H7 (cell line): ENCODE data around the gene FUOM. TPM values are rescaled to one million over a fixed set of nuclear protein-coding genes. Genes with fewer than 3 reads are reported as not detected.

Experiments used
- DNase-seq: peaks from one replicate; pipeline ENCODE4 v3.0.0; 2012
- H3K27me3 ChIP-seq: 2 replicates; pipeline ENCODE4 v1.6.0; 2011; ENCODE audit warnings: mild to moderate bottlenecking, low read length; ENCODE audit not compliant: control insufficient read depth, insufficient read depth
- H3K36me3 ChIP-seq: replicated peaks from 2 replicates; pipeline ENCODE4 v1.5.1; 2011; ENCODE audit warnings: low read length; ENCODE audit not compliant: control insufficient read depth, insufficient read depth
- H3K4me3 ChIP-seq: 2 replicates; pipeline ENCODE4 v1.5.1; 2011; ENCODE audit warnings: low read depth, mild to moderate bottlenecking, control low read depth, low read length, moderate library complexity; ENCODE audit not compliant: insufficient read depth
- total RNA-seq: library from RNA; depleted of rRNA; stranded (reverse); fragments of >200 nt; shearing (Covaris generic); gene quantifications from 2 replicates; pipeline ENCODE4 v1.2.3, GENCODE V29; 2014

FUOM gene
- total RNA-seq, 1 experiment from 2014 or later: 50.5 TPM

DNA sequence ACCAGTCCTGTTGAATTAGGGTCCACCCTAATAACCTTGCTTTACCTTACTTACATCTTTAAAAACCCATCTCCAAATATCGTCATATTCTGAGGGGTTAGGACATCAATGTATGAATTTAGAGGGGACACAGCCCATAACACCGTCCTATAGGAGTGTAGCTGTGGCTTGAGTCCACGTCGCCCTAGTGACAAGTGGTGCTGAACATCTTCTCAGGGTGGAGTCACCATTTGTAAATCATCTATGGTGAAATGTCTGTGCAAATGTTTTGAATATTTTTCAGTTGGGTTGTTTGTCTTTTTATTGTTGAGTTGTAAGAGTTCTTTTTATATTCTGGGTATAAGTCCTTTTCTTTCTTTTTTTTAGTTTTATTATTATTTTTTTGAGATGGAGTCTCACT, 15.8 kb downstream of the FUOM start:
- peaks cover 7% of the 10 kb centered on the region for H3K27me3 ChIP-seq
- no peaks in the 10 kb centered on the region for H3K36me3 ChIP-seq

DNA sequence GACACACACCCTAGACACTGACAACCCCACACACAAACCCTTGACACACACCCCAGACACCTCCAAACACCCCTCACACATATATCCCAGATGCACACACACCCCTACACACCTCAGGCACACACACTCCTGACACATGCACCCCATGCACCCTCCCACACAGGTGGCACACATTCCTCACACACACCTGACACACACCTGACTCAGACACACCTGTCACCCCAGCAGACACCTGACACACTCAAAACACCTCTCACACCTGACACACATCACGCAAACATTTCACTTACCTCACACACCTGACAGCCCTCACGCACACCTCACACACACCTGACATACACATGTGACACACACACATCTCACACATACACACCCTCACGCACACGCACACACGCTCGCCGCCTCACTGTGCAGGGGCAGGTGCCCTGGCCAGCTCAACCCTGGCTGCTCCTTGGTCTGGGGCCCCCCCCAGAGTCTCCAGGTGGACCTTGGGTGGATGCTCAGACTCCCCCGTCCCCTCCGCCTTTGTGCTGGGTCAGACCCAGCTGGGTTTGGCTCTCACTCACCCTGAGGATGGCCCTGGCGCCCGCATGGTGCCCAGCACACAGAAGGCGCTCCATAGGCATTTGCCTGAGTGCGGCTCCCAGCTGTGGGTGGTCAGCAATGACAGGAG, 18.0 kb downstream of the FUOM start:
- DNase-seq: peak; percentile 54
- Histone ChIP-seq H3K4me3 (no peak overlapping the region), H3K27me3 (peaks cover 28% of the 10 kb centered on the region), H3K36me3 (no peaks in the 10 kb centered on the region)

More for the DNA sequence above, 15.8 kb downstream of the FUOM start:
- DNase-seq: no peak
- no peak overlapping the region for H3K4me3 ChIP-seq

DNA sequence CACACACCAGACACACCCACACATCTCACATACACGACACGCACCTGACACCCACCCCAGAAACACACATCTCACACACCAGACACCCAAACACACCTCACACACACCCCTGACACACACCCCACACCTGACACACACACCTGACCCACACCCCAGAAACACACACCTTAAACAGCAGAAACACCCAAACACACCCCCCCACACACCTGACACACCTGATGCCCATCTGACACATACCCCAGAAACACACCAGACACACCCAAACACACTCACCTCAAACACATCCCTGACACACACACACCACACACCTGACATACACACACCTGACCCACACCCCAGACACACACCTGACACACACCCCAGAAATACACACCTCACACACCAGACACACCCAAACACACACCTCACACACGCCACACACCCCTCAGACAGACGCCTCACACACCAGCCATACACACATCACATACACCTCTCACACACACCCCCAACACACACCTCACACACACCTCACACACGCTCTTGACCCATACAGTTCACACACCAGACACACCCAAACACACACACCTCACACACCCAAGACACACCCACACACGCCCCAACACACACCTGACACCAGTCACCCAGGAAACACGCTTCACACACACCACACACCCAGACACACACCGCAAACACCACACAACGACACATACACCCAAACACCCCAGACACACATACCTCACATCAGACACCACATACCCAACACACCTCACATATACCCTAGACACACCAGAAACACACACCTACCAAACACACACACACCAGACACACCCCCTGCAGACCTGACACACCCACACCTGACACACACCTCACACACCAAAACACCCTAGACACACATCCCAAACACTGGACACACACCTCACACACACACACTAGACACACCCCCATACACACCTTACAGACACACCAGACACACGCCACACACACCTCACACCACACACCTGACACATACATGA, 19.4 kb downstream of the FUOM start:
- no peak for DNase-seq
- H3K27me3 ChIP-seq: peaks cover 37% of the 10 kb centered on the region
- H3K4me3 ChIP-seq: no peak overlapping the region
- no peaks in the 10 kb centered on the region for H3K36me3 ChIP-seq

DNA sequence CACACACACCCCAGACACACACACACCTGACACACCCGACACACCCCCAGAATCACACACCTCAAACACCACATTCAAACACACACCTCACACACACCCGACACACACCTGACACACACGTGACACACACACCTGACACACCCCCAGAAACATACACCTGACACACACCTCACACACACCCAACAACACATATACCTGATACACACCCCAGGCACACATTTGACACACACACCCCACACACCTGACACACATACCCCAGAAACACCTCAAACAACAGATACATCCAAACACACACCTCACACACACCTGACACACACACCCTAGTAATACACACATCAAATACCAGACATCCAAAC, 20.5 kb downstream of the FUOM start:
- DNase-seq: no peak
- Histone ChIP-seq H3K4me3 (no peak overlapping the region), H3K27me3 (peaks cover 43% of the 10 kb centered on the region), H3K36me3 (no peaks in the 10 kb centered on the region)

DNA sequence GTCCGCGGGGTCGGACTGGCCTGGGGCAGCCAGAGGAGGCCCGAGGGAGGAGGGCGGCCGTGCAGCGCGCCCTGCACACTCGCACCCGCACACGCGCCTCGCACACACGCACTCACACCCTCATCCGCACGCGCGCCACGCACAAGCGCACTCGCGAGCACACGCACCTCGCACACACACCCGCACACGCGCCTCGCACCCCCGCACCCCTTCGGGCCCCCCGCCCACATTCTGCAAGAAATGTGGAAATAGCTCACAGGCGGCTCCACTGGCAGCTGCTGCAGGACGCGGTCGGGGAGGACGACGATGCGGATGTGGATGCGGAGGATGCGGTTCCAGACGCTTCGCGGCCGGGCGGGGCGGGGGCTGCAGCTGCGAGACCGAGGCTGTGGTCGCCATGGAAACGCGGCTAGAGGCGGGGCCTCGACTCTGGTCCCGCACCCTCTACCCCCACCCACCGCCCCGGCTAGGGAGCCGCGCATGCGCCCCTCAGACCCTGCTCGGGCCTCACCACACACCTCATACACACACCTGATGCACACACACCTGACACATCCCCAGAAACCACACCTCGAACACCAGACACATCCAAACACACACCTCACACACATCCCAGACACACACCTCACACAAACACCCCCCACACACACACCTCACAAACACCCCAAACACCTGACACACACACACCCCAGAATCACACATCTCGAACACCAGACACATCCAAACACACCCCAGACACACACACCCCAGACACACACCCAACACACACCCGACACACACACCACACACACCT, 21.0 kb downstream of the FUOM start, which contains the start of gene CALY:
Gene CALY (minus strand): TSS at position 320 of the 793 bp plus-strand sequence. CDS start 7,907 bp downstream, outside the sequence.
- Histone ChIP-seq H3K4me3 (no peak within 1 kb of the TSS), H3K27me3 (peaks cover 49% of the 10 kb centered on the region)

DNA sequence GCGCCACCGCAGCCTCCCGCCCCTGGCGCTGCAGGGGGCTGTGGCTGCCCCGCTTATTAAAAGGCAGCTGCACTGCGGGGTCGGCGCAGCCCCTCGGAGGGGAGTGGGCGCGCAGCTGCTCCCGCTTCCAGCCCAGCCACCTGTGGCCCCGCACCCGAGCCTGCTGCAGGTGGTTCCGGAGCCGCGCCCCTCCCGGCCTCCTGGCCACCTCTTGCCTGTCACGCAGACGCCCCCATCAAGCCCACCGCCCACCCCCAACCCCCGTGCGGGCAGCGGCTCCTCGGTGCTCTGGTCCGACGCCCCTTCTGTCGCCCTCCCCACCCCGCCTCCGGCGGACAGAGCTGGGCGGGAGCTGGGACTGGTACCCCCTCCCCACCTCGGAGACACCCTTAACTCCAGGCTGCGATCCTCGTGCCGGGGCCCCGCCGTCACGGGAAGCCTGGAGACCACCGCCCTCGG, 21.7 kb downstream of the FUOM start:
- DNase-seq: peak; percentile 83
- peaks cover 53% of the 10 kb centered on the region for H3K27me3 ChIP-seq
- H3K36me3 ChIP-seq: no peaks in the 10 kb centered on the region
- no peak overlapping the region for H3K4me3 ChIP-seq

More for the DNA sequence above, 21.0 kb downstream of the FUOM start, which contains the start of gene CALY:
- peak; percentile 97 for DNase-seq
- no peaks in the 10 kb centered on the region for H3K36me3 ChIP-seq

DNA sequence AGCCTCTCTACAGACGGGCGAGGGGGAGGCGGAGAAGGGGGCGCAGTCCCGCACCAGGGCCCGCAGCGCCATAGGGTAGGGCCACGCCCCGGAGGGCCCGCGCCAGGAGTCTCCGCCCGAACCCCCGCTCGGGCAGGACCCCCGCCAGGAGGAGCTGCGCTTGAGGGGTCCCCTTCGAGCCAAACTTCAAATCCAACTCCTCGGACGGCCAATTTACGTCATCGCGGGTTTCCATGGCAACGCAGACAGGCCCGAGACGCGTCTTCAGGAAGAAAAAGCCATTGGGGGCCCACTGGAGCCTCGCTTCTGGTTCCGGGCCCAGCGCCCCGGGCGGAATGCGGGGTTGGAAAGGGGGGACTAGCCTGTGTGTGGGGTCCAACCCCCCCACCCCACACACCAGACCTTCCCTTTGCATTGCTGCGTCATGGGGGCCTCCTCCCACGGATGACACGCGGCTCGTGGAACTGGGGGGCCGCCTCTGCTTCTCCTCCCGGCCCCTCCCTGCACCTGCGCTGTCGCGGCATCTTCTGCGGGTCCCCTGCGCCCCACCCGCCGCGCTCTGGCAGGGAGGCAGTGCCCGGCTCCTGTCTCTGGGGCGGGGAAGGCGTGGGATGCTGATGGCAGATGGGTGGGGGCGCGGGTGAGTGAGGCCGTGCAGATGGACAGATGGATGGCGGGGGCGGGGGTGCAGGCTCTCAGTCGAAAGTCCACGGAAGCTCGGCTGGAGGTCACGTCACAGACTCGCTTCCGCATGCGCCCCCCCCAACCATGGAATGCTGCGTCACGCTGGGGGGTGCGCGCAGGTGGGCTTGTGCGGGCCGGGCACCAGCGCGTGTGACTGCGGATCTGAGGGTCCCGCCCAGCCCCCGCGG, 22.3 kb downstream of the FUOM start:
- peak; percentile 92 for DNase-seq
- Histone ChIP-seq H3K27me3 (peaks cover 58% of the 10 kb centered on the region), H3K36me3 (no peaks in the 10 kb centered on the region), H3K4me3 (peak overlapping the region; percentile 36; the same call in 1 of the 2 replicates)

DNA sequence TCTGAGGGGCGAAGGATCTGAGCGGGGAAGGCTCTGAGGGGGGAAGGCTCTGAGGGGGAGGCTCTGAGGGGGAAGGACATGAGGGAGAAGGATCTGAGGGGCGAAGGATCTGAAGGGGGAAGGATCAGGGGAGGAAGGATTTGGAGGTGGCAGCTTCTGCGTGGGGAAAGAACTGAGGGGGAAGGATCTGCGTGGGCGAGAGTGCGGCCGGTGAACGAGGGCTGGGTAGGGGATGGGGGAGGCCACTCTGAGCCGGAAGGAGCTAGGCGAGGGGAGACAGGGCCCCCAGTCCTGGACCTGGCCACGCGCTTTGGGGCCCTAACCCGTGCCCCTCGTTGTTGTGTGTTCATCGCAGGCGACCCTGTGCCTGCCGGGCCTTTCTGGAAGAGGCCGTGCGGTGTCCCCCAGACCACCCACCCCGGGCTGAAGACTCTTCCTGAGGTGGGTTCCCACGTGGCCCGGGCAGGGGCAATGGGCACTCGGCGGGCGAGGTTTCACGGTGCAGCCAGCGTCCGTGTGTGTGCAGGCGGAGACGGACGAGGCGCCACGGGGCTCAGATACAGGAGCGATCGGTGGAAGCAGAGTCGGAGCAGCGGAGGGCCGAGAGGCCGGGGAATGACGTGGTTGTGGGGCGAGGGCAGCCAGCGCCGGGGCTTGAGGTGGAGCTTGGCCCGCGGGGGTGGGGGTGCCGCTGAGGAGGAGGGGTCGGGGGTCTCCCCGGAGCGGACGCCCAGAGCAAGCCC, 23.1 kb downstream of the FUOM start:
- Histone ChIP-seq H3K4me3 (peak overlapping the region; percentile 36; the same call in 1 of the 2 replicates), H3K27me3 (peaks cover 61% of the 10 kb centered on the region), H3K36me3 (no peaks in the 10 kb centered on the region)
- DNase-seq: no peak

DNA sequence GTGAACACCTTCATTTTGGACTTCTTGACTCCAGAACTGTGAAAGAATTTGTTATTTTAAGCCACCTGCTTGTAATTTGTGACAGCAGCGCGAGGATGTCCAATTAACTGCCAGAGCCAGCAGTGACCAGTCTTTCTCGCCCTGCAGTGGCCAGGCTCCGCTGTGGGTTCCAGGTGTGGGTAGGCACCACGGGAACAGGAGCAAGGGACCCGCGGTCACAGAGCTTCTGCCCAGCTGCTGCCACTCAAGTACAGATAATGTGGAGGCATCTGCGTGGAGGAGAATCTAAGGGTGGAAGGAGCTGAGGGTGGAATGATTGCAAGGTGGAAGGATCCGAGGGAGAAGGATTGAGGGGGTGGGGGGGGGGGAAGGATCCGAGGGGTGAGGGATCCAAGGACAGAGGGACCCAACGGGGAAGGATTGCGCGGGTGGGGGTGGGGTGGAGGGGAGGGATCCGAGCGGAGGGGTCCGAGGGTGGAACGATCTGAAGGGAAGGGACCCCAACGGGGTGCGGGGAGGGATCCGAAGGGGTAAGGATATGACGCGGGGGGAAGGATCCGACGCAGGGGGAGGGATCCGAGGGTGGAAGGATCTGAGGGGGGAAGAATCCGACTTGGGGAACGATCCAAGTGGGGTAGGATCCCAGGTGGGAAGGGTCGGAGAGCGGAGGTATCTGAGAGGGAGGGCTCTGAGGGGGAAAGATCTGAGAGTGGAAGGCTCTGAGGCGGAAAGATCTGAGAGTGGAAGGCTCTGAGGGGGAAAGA, 24.7 kb downstream of the FUOM start:
- peaks cover 76% of the 10 kb centered on the region for H3K27me3 ChIP-seq
- DNase-seq: peak; percentile 43
- H3K36me3 ChIP-seq: no peaks in the 10 kb centered on the region
- no peak overlapping the region for H3K4me3 ChIP-seq

DNA sequence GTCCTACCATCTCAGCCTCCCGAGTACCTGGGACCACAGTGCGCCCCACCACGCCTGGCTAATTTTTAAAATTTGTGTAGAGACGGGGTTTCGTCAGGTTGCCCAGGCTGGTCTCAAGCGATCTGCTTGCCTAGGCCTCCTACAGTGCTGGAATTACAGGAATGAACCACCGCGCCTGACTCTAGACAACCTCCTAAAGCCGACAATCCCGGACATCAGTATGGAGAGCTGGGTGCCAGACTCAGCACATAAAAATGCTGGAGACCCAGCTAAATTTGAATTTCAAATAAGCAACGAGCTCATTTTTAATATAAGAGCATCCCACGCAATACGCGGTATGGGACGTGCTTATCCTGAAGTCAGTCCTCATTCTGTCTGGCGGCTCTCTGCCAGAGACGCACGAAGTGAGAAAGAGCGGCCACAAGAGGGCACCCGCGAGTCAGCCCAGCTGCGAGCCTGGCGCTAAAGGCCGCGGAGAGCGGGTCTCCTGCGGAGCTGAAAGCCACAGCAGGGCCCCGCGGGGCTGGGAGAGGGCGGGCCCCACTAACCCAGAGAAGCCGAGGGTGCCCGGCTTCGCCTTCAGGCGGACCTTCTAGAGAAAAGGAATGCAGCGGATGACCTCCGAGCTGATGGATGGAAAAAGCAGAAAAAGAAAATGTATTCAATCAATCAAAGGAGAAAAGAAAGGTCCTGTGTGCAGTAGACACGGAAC, 28.2 kb downstream of the FUOM start:
- H3K27me3 ChIP-seq: peaks cover 81% of the 10 kb centered on the region
- peak; percentile 95 for DNase-seq
- no peak overlapping the region for H3K4me3 ChIP-seq
- no peaks in the 10 kb centered on the region for H3K36me3 ChIP-seq

DNA sequence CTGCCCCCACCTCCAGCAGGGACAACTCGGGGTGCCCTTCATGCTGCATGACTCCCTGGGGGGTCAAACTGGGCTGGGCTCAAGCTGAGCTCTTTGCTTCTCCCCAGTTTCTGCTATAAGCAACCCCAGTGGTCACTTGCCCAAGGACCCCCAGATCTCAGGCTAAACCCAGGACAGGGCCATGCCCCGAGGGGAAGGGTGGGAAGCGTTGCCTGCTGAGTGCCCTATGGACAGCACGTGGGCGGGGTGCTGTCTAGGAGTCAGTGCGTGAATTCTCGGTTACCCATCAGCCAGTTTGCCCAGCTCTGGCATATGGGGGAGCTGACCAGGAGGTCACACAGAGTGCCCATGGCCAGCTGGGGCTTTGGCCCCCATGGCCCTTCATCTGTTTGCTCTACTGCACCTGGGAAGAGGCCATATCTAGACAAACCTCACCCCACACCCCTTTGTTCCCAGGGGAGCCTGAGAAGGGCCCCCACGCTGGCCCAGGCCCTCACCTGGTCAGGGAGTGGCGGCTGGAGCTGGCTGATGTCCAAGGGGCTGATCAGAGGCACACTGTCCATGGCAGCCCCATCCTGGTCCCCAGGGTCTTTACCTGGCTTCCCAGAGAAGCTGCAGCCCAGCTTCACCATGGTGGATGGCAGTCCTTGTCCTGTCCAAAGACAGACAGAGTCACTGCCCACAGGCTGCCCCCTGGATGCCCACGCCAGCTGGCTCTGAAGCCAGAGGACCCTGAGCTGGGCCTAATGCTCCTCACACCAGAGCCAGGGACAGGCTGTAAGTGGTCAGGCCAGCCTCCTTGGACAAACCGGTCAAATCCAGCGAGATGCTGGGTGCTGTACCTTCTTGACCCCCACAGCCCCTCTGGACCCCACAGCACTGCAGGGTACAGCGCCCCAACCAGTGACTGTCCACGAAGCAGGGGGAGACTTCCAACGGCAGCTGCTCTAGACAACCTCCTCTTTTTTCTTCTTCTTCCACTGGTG, 29.2 kb downstream of the FUOM start:
- Histone ChIP-seq H3K36me3 (no peaks in the 10 kb centered on the region), H3K4me3 (no peak overlapping the region), H3K27me3 (peaks cover 77% of the 10 kb centered on the region)
- peak; percentile 41 for DNase-seq
